K562 (cell line): Measurements from ENCODE around the gene RNF175. TPM values are rescaled to one million over a fixed set of nuclear protein-coding genes. Genes with fewer than 3 reads are reported as not detected.

ENCODE experiments used
- ATAC-seq: fragments of 200-7000 bp; cut with Tn5 transposase; 3 replicates; pipeline ENCODE4 v1.9.1; 2020; ENCODE audit warnings: moderate library complexity
- BruUV-seq: library from RNA; stranded (reverse); fragments of 400-500 nt; replicated peaks from 2 replicates; lab custom pipeline; 2021; lab: Mats Ljungman, UMichigan
- CTCF ChIA-PET: fragments of 300-600 bp; formaldehyde crosslinking; extraction: SDS; loops from one replicate; lab custom pipeline; 2021; ENCODE audit warnings: low intra/inter-chr PET ratio; lab: Yijun Ruan, JAX
- POLR2A ChIA-PET: fragments of 300-600, 350-650 bp; sonication (Branson Sonifier 250); formaldehyde crosslinking; extraction: SDS; loops from one replicate; lab custom pipeline; 2021; ENCODE audit warnings: antibody characterized with exemption, inconsistent platforms; lab: Yijun Ruan, JAX
- DNase-seq, 4 experiments: peaks; one replicate each; pipeline versions ENCODE4 v3.0.0 to v3.0.0-alpha.2; 2011 to 2018; ENCODE audit warnings: low spot score in 3 of 4, mixed read lengths in 3 of 4; ENCODE audit errors: extremely low read depth in 1 of 4
- FAIRE-seq: peaks from 2 replicates; lab custom pipeline; 2011; peaks lifted over from hg19 to GRCh38; lab: Jason Lieb, UNC
- H2AFZ ChIP-seq: 2 replicates; pipeline ENCODE4 v1.6.0; 2011; ENCODE audit warnings: low read depth, low read length, control low read depth, inconsistent platforms
- H3K27ac ChIP-seq: fragments of 200-600 bp; 3 replicates; pipeline ENCODE4 v1.8.0; 2011; ENCODE audit warnings: low read depth, mild to moderate bottlenecking, control low read depth, inconsistent platforms, low read length, moderate library complexity, mixed read lengths; ENCODE audit errors: extremely low read depth
- H3K27me3 ChIP-seq, 2 experiments: fragments of 300-600 bp in 1 of 2; 2 replicates in 1 of 2; 3 replicates in 1 of 2; pipeline versions ENCODE4 v1.6.0 to v1.8.0; 2011; ENCODE audit warnings: inconsistent platforms in 2 of 2, low read length in 2 of 2, mild to moderate bottlenecking in 1 of 2, mixed read lengths in 1 of 2, moderate library complexity in 1 of 2; ENCODE audit not compliant: control insufficient read depth in 2 of 2, insufficient read depth in 2 of 2
- H3K36me3 ChIP-seq: fragments of 300-600 bp; 3 replicates; pipeline ENCODE4 v1.8.0; 2011; ENCODE audit warnings: mild to moderate bottlenecking, low read length, inconsistent platforms; ENCODE audit not compliant: control insufficient read depth, insufficient read depth
- H3K4me1 ChIP-seq, 2 experiments: fragments of 200-600 bp in 1 of 2; replicated peaks in 1 of 2; 2 replicates in 1 of 2; 3 replicates in 1 of 2; pipeline versions ENCODE4 v1.5.1 to v1.8.0; 2011; ENCODE audit warnings: inconsistent platforms in 2 of 2, low read length in 2 of 2, mild to moderate bottlenecking in 1 of 2, mixed read lengths in 1 of 2, moderate library complexity in 1 of 2; ENCODE audit not compliant: control insufficient read depth in 2 of 2, insufficient read depth in 2 of 2
- H3K4me2 ChIP-seq: 2 replicates; pipeline ENCODE4 v1.6.1; 2011; ENCODE audit warnings: low read length, control low read depth, inconsistent platforms, mixed read lengths; ENCODE audit not compliant: insufficient read depth
- H3K4me3 ChIP-seq: fragments of 200-600 bp; sonication (generic), shearing (Covaris generic); 2 replicates; pipeline ENCODE4 v1.5.1; 2016; ENCODE audit warnings: control low read depth, inconsistent platforms
- H3K79me2 ChIP-seq: fragments of 200-600 bp; 3 replicates; pipeline ENCODE4 v1.8.0; 2011; ENCODE audit warnings: low read length, inconsistent platforms; ENCODE audit not compliant: control insufficient read depth, insufficient read depth
- H3K9ac ChIP-seq, 2 experiments: 2 replicates each; pipeline versions ENCODE4 v1.6.0 to v1.6.1; 2011; ENCODE audit warnings: low read depth in 2 of 2, low read length in 2 of 2, control low read depth in 1 of 2, inconsistent platforms in 1 of 2, mild to moderate bottlenecking in 1 of 2, mixed read lengths in 1 of 2; ENCODE audit not compliant: insufficient read depth in 1 of 2
- H3K9me1 ChIP-seq: one replicate; pipeline ENCODE4 v1.6.0; 2011; ENCODE audit warnings: inconsistent platforms, mild to moderate bottlenecking, low read length, moderate library complexity; ENCODE audit not compliant: control insufficient read depth, insufficient read depth
- H3K9me3 ChIP-seq: replicated peaks from 2 replicates; pipeline ENCODE4 v1.5.1; 2011; ENCODE audit warnings: low read depth, low read length, inconsistent platforms; ENCODE audit not compliant: control insufficient read depth, insufficient read depth
- H4K20me1 ChIP-seq: replicated peaks from 2 replicates; pipeline ENCODE4 v1.6.1; 2011; ENCODE audit warnings: low read length, inconsistent platforms, mixed read lengths; ENCODE audit not compliant: control insufficient read depth, insufficient read depth
- E2F3 ChIP-seq: fragments of 250-450 bp; sonication (Bioruptor Pico); IDR thresholded peaks from 2 replicates; pipeline ENCODE4 v1.4.0; 2020; ENCODE audit warnings: mild to moderate bottlenecking
- ETS2 ChIP-seq: IDR thresholded peaks from 2 replicates; pipeline ENCODE4 v1.6.1; 2016; ENCODE audit warnings: borderline replicate concordance, missing genetic modification characterization, mild to moderate bottlenecking, moderate library complexity, missing compliant biosample characterization; ENCODE audit not compliant: poor library complexity, severe bottlenecking
- GABPB2 ChIP-seq: fragments of 250-450 bp; sonication (Bioruptor Pico); conservative IDR thresholded peaks from 2 replicates; pipeline ENCODE4 v1.5.1; 2021; ENCODE audit warnings: mild to moderate bottlenecking
- PTTG1 ChIP-seq: fragments of 450-650 bp; IDR thresholded peaks from 2 replicates; pipeline ENCODE4 v1.6.1; 2016; ENCODE audit warnings: low read depth, mild to moderate bottlenecking, missing genetic modification characterization, missing compliant biosample characterization
- RBM14 ChIP-seq: fragments of 200-400 bp; formaldehyde crosslinking; IDR thresholded peaks from 2 replicates; pipeline ENCODE4 v1.6.1; 2018; ENCODE audit warnings: low read depth, mild to moderate bottlenecking, low read length, moderate library complexity, borderline replicate concordance; ENCODE audit not compliant: insufficient read depth
- SRSF7 ChIP-seq: fragments of 200-400 bp; formaldehyde crosslinking; optimal IDR thresholded peaks from 2 replicates; pipeline ENCODE3; 2017; ENCODE audit warnings: mild to moderate bottlenecking, low read depth, low read length
- WGBS: fragments of 100-300 bp; shearing (Covaris generic); methylation state at CpG from one replicate; pipeline ENCODE4 v1.1.6; 2016; ENCODE audit warnings: low coverage, mixed read lengths; ENCODE audit not compliant: insufficient coverage; ENCODE audit errors: missing lambda C conversion rate; 5-methylcytosine and 5-hydroxymethylcytosine counted together
- in situ Hi-C: fragments of 300-500 bp; cut with MboI; formaldehyde crosslinking; loops from 4 replicates; pipeline ENCODE4 v1.15.0; 2018; ENCODE audit warnings: inconsistent platforms, mixed read lengths
- intact Hi-C: fragments of 100-400 bp; cut with micrococcal nuclease; formaldehyde crosslinking; loops from 2 replicates; pipeline ENCODE4 v1.14.2; 2022
- polyA plus RNA-seq, 8 experiments: library from polyadenylated mRNA; depleted of rRNA in 4 of 8; stranded (reverse) in 5 of 8; unstranded in 3 of 8; fragments of >200 nt; fragmentation: Nextera tagmentation in 2 of 8; fragmentation: Illumina TruSeq in 1 of 8; extraction: Ambion mirVana in 2 of 8; extraction: Trizol in 1 of 8; gene quantifications; 2 replicates each; pipeline versions ENCODE4 v1.2.1 to v1.2.3, GENCODE V29; 2011 to 2014; ENCODE audit warnings: inconsistent platforms in 1 of 8, missing spikeins in 1 of 8
- total RNA-seq, 7 experiments: library from RNA; depleted of rRNA in 6 of 7; stranded (reverse); fragments of >200 nt in 6 of 7; fragmentation: Illumina TruSeq in 2 of 7; extraction: Trizol in 2 of 7; gene quantifications; 2 replicates each; pipeline versions ENCODE4 v1.2.1 to v1.2.3, GENCODE V29; 2011 to 2021; ENCODE audit warnings: low replicate concordance in 1 of 7

Gene RNF175
- total and polyA plus RNA-seq, 9 of the 15 experiments (the other 6 are each of a cell fraction or from before 2014, with no cell fraction given) = not detected

DNA sequence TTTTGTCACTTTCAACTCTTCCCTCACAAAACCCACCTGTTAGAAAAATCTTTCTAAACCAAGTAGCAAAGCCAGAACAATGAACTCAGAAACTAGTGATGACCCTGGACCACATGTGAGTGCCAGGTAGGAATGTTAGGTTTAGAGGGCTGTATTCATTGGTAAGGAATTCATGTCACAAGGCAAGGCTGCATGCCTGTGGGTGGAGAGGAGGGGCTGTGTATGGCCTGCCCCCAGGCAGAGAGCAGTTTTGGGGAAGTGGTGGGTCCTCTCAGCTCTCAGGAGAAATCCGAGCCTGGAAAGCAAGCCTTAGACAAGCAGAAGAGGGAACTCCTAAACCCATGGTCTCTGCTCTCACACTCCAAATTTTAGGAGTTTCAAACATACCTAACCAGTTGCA, 2.4 kb downstream of the RNF175 start:
- Histone ChIP-seq H3K27me3 (peaks cover 25 to 49% of the 10 kb centered on the region in 2 experiments), H2AFZ (no peak overlapping the region), H3K9me1 (no peaks in the 10 kb centered on the region), H3K4me2 (no peak overlapping the region), H3K79me2 (no peaks in the 10 kb centered on the region), H3K9me3 (no peaks in the 10 kb centered on the region), H3K36me3 (no peaks in the 10 kb centered on the region), H3K27ac (no peak overlapping the region), H4K20me1 (no peaks in the 10 kb centered on the region), H3K4me3 (no peak overlapping the region), H3K9ac (no peak overlapping the region), H3K4me1 (peaks cover 0 to 10% of the 10 kb centered on the region in 2 experiments; a peak in 2 of 5 replicates)
- in situ Hi-C loops = no loop called here
- ATAC-seq = no peak
- WGBS = 0% methylated on average over 1 of the region's 1 CpG
- no TSS peak for BruUV-seq
- ChIA-PET CTCF (no interaction called here), POLR2A (interaction anchor here (0.6 to 0.9 kb wide), 2 partner anchors 8 to 9 kb away, joined by 3 read pairs; no protein-coding TSS in a partner anchor)
- no peak for DNase-seq
- no peak for FAIRE-seq
- no peak for TF ChIP-seq RBM14
- no peak for TF ChIP-seq E2F3 (CRISPR knock-in tag)
- no peak for TF ChIP-seq PTTG1
- no peak for TF ChIP-seq ETS2 (tag)
- TF ChIP-seq SRSF7 = no peak
- no peak for TF ChIP-seq GABPB2 (CRISPR knock-in tag)
- intact Hi-C loops = loop anchor here (10.0 kb wide), 1 partner anchor 323 kb away; no protein-coding TSS in a partner anchor
